Measurements from ENCODE around the gene THRAP3.
"Not testable (repeated sequence)": the region's sequence is repeated elsewhere in the genome, so short reads cannot be mapped to it uniquely, and the experiment has no call there.

Gene THRAP3

DNA sequence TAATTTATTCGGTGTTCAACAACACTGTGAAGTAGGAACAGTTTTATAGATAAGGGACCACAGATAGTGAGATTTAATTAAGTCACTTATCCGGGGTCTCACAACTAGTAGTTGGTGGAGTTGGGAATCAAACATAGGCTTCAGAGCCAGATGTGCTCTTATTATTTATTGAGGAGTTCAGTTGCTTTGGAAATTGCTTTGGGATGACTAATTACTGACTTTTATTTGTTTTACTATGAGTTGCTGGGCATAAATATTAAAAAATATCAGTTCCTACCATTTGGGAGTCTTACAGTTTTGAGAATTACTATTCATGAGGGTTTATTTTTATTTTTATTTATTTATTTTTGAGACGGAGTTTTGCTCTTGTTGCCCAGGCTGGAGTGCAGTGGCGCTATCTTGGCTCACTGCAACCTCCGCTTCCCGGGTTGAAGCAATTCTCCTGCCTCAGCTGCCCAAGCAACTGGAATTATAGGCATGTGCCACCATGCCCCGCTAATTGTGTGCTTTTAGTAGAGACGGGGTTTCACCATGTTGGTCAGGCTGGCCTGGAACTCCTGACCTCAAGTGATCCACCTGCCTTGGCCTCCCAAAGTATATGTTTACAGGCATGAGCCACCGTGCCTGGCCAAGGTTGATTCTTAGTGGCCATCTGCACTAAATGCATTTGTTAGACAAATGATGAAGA, 27.7 kb downstream of the THRAP3 start:
- DNase-seq (ENCODE audit: low spot score) = no peak

DNA sequence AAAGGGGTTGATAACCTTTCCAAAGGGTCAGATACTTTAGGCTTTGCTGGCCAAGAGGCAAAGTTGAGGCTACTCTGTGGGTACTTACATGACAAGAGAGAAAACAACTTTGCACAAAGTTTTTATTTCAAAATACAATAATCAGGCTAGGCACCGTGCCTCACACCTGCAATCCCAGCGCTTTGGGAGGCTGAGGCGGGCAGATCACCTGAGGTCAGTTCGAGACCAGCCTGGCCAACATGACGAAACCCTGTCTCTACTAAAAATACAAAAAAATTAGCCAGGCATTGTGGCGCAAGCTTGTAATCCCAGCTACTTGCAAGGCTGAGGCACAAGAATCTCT, 28.2 kb downstream of the THRAP3 start:
- not testable (repeated sequence) for DNase-seq (ENCODE audit: low spot score)

DNA sequence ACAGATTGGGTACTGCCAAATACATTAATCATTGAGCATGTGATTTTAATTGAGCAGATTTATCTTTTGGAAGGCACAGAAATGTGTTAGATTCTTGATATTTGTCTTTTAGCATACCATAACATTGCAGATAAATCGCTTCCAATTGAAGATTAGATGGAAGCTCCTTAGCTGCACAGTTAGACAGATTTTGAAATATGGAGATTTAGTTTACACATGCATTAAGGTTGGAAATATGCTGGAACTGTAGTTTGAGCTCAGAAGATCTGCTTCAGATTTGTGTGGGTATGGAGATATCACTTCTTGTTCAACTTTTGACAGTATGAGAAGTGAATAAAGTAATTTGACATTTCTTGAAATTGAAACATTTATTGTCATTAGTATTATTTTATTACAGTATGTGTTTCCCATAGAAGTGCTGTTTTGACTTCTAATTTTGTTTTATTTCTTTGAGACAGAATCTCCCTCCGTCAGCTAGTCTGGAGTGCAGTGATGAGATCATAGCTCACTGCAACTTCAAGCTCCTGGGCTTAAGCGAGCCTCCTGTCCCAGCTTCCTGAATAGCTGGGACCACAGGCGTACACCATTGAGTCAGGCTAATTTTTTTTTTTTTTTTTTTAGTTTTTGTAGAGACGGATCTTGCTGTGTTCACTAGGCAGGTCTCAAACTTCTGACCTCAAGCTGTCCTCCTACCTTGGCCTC, 29.1 kb downstream of the THRAP3 start:
- no peak for DNase-seq (ENCODE audit: low spot score)

DNA sequence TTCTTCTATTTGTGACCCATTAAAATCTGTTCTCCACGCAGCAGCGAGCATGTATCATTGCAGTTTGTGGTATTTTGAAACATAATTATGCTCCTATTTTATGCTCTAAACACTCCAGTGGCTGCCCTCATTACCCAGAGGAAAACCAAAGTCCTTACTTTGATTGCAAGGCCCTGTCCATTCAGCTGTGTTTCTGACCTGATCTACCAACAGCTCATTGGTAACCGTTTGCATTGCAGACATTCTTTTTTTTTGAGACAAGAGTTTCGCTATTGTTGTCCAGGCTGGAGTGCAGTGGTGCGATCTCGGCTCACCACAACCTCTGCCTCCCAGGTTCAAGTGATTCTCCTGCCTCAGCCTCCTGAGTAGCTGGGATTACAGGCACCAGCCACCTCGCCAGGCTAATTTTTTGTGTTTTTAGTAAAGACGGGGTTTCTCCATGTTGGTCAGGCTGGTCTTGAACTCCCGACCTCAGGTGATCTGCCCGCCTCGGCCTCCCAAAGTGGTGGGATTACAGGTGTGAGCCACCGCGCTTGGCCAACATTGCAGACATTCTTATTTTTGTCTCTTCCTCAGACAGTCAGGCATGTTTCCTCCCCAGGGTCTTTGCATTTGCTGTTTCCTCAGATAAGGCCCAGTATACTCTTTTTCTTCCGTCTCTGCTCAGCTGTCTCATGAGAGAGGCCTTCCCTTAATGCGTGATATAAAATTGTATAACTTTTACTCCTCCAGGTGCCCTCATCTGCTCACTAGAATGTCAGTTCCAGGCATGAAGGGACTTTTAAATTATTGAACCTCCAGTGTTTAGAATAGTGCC, 32.5 kb downstream of the THRAP3 start:
- peak; percentile 60 for DNase-seq (ENCODE audit: low spot score)

DNA sequence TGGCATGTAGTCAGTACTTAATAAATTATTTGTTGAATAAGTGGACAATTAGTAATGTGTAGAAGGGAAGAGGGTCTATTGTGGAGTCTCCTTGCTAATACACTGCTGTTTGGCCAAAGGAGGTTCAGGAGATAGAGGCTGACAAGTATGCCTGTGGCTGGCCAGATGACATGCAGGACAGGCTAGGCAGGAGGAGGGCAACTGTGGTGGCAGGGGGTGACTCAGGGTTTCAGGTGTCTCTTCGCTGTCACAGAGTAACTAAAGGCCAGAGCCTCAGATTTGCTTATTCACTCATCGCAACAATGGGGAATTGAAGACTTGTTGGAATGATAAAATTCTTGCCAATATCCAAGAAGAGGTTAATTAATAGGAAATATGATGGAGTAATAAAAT, 33.1 kb downstream of the THRAP3 start:
- peak; percentile 28 for DNase-seq (ENCODE audit: low spot score)

DNA sequence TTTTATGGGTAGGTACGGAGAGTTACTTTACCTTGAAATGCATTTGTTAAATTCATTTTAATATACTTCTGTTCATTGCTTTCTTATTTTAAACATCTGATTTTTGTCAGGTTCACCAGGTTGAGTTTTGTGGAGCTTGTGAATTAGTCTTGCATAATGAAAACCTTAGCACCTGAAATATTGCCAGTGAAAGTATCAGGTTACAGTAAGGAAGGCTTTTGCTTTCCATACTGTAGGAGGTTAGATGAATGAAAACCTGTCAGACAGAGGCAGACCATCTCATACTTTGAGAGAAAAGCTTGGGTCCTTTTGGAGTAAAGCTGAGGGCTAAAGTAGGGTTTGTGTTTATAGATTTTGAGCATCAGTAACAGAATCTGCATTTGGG, 34.7 kb downstream of the THRAP3 start:
- no peak for DNase-seq (ENCODE audit: low spot score)

DNA sequence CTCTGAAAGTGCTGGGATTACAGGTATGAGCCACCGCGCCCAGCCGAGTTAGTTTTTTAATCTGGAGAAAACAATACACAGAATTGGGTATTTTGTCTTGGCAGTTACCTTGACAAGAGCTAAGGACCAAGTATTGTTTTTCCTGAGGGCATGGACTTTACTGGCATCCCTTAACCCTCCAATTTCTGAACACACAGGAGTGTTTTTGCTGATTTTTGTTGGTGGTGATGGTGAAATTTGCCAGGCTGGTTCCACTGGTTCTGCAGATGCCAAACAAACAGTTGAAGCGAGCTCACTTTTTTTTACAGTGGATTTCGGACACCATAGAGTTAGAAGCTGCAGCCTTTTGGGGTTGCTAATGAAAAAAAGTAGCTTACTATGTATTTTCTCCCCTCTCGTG, 44.7 kb downstream of the THRAP3 start:
- DNase-seq (ENCODE audit: low spot score) = no peak

DNA sequence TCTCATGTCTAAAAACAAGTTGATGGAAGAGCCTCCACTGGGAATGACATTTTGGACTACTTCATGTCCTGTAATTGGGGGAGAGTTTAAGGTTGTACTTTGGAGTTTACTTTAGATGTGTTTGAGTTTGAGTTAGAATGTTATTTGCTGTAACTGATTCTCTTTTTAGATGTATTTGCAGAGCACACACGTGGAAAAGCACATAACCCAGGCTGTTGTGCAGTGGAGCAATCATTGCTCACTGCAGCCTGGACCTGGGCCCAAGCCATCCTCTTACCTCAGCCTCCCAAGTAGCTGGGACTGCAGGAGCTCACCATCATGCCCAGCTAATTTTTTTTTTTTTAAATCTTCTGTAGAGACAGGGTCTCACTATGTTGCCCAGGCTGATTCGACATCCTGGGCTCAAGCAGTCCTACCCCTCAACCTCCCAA, 45.2 kb downstream of the THRAP3 start:
- DNase-seq (ENCODE audit: low spot score) = no peak

DNA sequence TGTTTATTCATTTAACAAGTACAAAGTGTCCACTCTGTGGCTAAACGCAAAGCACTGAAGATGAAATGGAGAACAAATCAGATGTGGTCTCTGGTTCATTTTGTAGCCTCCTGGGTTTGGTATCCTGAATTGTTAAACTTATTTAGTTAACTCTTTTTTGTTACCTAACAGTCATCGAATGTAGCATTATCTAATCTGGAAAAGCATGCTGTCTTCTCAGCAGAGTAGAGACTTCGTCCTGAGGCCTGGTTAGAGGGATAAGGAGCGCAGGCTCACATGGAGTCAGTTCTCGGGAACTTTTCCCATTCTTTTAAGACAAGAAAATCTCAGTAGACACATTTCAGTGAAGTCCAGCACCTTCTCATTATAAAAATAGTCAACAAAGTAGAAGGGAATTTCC, 48.8 kb downstream of the THRAP3 start:
- DNase-seq (ENCODE audit: low spot score) = no peak

DNA sequence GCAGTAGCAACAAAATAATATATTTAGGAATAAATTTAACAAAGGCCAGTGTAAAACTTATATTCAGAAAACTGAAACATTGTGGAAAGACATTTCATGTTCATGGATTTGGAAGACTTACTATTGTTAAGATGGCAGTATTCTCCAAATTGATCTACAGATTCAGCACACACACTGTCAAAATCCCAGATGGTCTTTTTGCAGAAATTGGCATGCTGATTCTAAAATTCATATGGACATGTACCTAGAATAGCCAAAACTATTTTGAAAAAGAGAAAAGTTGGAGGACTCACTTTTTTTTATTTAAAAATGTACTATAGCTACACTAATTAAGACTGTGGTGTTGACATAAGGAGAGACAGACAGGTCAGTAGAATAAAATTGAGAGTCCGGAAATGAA, 50.0 kb downstream of the THRAP3 start:
- no peak for DNase-seq (ENCODE audit: low spot score)

DNA sequence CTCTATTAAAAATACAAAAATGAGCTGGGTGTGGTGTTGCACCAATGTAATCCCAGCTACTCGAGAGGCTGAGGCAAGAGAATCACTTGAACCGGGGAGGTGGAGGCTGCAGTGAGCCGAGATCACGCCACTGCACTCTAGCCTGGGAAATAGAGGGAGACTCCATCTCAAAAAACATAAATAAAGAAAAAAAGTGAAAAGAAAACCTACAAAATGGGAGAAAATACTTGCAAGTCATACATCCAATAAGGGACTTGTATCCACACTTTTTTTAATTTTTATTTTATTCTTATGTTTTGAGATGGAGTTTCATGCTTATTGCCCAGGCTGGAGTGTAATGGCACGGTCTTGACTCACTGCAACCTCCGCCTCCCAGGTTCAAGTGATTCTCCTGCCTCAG, 52.4 kb downstream of the THRAP3 start:
- DNase-seq (ENCODE audit: low spot score) = no peak

DNA sequence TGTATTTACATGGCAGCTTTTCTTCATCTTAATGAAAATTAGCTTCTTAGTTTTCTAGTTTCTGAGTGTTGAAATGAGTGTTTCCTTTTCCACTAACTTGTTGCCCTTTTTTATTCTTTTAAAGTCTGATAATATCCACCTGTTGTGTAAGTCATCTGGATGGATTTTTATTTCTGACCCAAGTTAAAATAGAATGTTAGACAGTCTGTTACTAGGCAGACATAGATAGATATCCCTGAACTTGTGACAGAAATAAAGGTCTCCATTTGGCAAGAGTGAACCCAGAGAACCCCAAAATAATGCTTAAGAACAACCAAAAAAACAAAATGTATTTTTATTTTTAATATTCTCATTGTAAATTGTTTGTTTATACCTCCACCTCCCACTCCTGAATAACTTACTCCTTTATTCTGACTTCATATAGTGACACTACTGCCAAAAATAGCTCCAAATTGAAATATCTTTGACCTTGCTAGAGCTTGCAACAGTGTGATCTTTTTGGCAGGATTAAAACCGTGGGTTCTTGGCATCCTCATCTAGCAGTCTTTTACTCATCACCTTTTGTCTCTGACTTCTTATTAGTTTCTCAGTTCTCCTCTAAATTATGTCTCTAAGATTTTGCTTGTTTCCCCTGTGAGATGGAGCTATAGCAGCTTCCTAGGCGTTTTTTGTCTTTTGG, 55.0 kb downstream of the THRAP3 start:
- no peak for DNase-seq (ENCODE audit: low spot score)

DNA sequence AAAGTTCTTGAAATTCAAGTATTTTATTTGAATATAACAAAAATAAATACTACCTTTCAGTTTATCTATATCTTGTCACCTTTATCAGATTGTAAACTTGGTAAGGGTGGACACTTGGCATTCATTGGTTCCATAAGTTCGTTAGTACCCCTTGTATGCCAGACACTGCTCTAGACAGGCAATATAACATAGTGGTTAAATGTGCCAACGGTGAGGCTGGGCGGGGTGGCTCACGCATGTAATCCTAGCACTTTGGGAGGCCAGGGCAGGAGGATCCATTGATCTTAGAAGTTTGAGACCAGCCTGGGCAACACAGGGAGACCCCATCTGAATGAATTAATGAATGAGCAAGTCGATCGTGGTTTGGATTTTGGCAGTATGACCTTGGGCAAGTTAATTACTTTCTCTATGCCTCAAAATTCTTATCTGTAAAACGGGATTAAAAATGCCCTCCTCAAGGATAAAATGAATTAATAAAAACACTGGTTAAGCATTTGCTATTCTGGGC, 55.6 kb downstream of the THRAP3 start:
- no peak for DNase-seq (ENCODE audit: low spot score)

DNA sequence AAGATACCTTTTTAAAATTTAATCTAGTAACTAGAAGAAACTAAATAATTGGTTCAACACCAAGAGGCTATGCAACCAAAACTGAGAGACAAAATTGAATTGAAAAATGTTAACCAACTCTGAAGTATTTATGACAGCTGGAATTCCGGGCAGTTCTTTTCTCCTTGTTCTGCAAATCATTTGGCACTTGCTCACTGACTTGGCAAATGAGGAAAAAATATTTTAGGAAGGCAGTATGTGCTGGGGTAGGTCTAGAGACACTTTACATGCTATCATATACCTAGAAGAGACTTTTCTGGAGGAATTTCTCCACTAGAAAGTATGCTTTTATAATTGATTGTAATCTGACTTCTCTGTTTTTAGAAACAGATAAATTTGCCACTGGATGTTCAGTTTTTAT, 59.8 kb downstream of the THRAP3 start:
- DNase-seq (ENCODE audit: low spot score) = no peak

DNA sequence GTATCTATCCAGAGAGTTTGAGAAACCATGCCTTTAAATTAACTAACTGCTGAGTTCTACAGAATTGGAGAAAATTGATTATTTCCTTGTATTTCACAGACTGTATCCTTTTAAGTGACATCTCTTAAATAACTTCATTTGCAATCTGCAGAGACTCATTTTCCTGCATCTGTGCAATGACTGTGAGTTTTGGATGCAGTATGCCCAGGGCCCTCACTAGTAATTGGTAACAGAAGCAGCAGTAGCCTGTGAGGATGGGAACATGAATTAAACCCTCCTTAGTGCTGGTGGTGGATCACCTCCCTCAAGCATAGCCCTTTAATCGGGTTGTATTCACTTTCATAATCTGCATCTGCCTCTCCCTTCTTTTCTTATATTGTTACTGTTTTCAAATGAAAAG, 60.3 kb downstream of the THRAP3 start:
- no peak for DNase-seq (ENCODE audit: low spot score)

DNA sequence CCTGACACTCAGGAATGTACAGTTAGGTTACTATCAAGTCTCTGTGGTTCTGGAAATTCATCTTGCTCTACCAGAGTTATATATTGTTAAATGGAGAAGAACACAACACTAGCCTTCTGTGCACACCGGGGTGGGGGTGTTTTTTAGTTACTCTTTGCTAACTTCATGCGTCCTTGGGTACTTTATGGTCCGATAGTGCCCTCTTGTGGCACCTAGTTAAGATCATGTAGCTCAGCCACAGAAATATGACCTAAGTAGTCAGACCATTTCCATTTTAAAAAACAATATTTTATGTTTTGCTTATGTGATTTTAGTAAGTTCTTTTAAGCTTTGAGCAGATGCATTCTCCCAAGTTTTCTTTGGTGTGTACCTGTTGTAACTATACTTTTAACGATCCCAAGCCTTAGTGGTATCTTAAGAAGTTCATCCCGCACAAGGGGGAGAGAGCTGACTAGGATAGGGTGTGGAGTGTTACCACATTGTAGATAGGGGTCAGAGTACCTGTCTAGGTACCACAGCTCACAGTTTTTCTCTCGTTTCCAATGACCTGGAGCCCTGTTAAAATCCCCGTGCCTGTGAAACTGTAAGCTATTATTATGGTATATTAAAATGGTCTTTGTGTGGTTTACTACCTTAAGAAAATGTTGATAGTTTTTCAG, 61.3 kb downstream of the THRAP3 start:
- DNase-seq (ENCODE audit: low spot score) = peak; percentile 83

DNA sequence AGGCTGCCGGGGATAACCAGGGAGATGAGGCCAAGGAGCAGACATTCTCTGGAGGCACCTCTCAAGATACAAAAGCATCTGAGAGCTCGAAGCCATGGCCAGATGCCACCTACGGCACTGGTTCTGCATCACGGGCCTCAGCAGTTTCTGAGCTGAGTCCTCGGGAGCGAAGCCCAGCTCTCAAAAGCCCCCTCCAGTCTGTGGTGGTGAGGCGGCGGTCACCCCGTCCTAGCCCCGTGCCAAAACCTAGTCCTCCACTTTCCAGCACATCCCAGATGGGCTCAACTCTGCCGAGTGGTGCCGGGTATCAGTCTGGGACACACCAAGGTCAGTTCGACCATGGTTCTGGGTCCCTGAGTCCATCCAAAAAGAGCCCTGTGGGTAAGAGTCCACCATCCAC, 62.6 kb downstream of the THRAP3 start:
- no peak for DNase-seq (ENCODE audit: low spot score)

DNA sequence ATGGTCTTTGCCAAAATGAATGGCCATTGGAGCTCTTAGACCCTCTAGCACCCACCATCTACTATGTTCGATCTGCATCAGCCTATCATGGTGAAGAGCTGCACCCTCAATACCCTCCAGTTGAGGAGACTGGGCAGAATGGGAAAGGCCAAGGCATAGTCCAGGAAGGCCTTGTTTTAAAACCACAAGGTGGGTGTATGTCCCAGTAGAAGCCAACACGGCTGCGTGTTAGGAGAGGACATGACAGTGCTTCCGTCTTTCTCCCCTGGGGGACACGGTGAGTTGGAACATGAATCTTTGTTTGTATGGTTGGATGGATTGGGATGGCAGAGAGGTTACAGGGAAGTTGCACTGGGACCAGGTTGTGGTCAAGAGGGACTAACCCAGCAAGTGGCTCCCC, 63.4 kb downstream of the THRAP3 start:
- DNase-seq (ENCODE audit: low spot score) = no peak

DNA sequence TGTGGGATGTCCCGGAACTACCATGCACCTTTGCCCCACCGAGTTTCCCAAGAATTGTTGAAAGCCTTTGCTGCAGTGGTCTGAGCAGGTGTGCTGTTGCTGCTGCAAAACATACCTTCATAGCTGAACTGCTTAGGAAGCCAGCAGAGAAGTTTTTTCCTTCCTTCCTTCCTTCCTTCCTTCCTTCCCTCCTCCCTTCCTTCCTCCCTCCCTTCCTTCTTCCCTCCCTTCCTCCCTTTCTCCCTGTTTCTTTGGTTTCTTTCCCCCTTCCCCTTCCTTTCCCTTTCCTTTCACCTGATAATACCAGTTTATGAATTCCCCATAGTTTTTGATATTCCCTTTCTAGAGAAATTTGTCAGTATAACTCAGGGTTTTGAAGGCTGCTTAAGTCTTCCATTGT, 71.1 kb downstream of the THRAP3 start:
- no peak for DNase-seq (ENCODE audit: low spot score)

DNA sequence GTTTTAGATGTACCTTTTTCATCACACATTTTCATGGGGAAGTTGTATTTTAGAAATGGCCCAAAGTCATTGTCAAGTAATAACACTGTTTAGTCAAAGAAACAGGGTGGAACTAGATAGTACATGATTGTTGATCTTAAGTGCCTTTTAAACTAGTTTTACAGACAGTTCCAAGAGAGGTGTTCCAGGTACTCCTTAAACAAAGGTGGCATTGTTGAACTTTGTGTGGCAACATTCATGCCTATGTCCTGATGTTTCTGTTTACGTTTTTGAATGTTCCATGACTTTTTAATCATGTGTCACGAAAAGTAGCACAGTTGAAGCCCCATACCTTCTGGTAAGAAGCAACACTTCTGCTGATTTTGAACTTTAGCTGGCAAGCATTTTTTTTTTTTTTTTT, 72.8 kb downstream of the THRAP3 start:
- no peak for DNase-seq (ENCODE audit: low spot score)

DNA sequence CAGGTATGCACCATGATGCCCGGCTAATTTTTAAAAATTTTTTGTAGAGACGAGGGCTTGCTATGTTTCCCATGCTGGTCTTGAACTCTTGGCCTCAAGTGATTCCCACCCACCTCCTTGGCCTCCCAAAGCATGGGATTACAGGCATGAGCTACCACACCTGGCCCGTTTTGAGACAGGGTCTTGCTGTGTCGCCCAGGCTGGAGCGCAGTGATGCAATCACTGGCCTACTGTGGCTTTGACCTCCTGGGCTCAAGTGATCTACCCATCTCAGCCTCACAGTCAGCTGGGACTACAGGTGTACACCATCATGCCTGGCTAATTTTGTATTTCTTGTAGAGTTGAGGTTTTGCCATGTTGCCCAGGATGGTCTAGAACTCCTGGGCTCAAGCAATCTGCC, 74.4 kb downstream of the THRAP3 start:
- DNase-seq (ENCODE audit: low spot score) = no peak

DNA sequence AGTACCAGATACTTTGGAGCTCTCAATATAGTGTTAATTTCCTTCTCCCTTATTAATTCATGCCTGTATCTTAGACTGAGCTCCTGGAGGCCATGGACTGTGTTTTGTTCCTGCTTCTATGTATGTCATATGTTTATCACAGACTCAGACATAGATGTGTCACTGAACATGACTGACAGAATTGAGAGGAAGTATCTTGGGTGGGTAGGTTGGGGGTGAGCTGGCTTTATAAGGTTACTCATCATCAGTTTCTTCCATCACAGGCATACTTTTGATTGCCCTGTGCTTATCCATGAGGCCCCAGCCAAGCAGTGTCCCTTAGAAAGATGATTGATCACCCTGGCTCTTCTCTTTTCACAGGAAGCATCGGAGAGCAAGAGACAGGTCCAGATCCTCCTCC, 76.3 kb downstream of the THRAP3 start:
- no peak for DNase-seq (ENCODE audit: low spot score)
